HCT116 (cell line): Measurements from ENCODE around the gene VCX3B. TPM values are rescaled to one million over a fixed set of nuclear protein-coding genes. Genes with fewer than 3 reads are reported as not detected.

Source experiments
- ATAC-seq: fragments of 200-7000 bp; cut with Tn5 transposase; 2 replicates; pipeline ENCODE4 v1.9.1; 2020; ENCODE audit warnings: mild to moderate bottlenecking, moderate library complexity
- BruUV-seq: library from RNA; stranded (reverse); fragments of 400-500 nt; replicated peaks from 2 replicates; lab custom pipeline; 2021; lab: Mats Ljungman, UMichigan
- CTCF ChIA-PET: fragments of 300-600 bp; sonication (Branson Sonifier 250); formaldehyde crosslinking; loops from one replicate; lab custom pipeline; 2021; ENCODE audit warnings: antibody characterized with exemption; lab: Charles Lee
- POLR2A ChIA-PET: fragments of 300-600, 350-600 bp; sonication (Branson Sonifier 250); formaldehyde crosslinking; loops from one replicate; lab custom pipeline; 2021; ENCODE audit warnings: antibody characterized with exemption; lab: Charles Lee
- RAD21 ChIA-PET, 2 experiments: fragments of 300-600 bp; sonication (Branson Sonifier 250); formaldehyde crosslinking; loops; one replicate each; lab custom pipeline; 2023; ENCODE audit warnings: low total read pairs in 2 of 2; ENCODE audit not compliant: uncharacterized antibody in 2 of 2, unreplicated experiment in 2 of 2, low non-redundant PET in 1 of 2; lab: Charles Lee
- DNase-seq: peaks from one replicate; pipeline ENCODE4 v3.0.0-alpha.2; 2010; ENCODE audit warnings: low read depth, low spot score
- H2AFZ ChIP-seq: fragments of 200-600 bp; shearing (Covaris generic), sonication (generic); 2 replicates; pipeline ENCODE4 v1.6.1; 2017; ENCODE audit warnings: low read depth, mixed run types, mixed read lengths, antibody characterized with exemption, low read length; ENCODE audit not compliant: poor library complexity, severe bottlenecking
- H3K27ac ChIP-seq: 2 replicates; pipeline ENCODE4 v1.5.1; 2012; ENCODE audit warnings: low read depth, low read length
- H3K27me3 ChIP-seq: fragments of 200-600 bp; sonication (generic); 2 replicates; pipeline ENCODE4 v1.6.1; 2016; ENCODE audit warnings: mixed run types, low read length, mixed read lengths; ENCODE audit not compliant: insufficient read depth
- H3K36me3 ChIP-seq, 2 experiments: fragments of 200-500 bp in 1 of 2; fragments of 200-600 bp in 1 of 2; sonication (Bioruptor generic) in 1 of 2; sonication (generic) in 1 of 2; 2 replicates each; pipeline versions ENCODE4 v1.5.1 to v1.6.1; 2014 to 2016; ENCODE audit warnings: low read length in 2 of 2, inconsistent platforms in 1 of 2, mixed read lengths in 1 of 2, mixed run types in 1 of 2; ENCODE audit not compliant: insufficient read depth in 2 of 2, control insufficient read depth in 1 of 2
- H3K4me1 ChIP-seq, 2 experiments: fragments of 200-600 bp in 1 of 2; sonication (generic) in 1 of 2; 2 replicates each; pipeline versions ENCODE4 v1.5.1 to v1.6.1; 2012 to 2017; ENCODE audit warnings: low read length in 2 of 2, inconsistent platforms in 1 of 2, mild to moderate bottlenecking in 1 of 2, mixed read lengths in 1 of 2, mixed run types in 1 of 2, moderate library complexity in 1 of 2; ENCODE audit not compliant: insufficient read depth in 2 of 2, control insufficient read depth in 1 of 2
- H3K4me2 ChIP-seq: fragments of 200-600 bp; sonication (generic); 2 replicates; pipeline ENCODE4 v1.6.1; 2017; ENCODE audit warnings: mixed run types, low read length, mixed read lengths
- H3K4me3 ChIP-seq, 2 experiments: fragments of 200-600 bp in 1 of 2; sonication (generic) in 1 of 2; replicated peaks in 1 of 2; 2 replicates each; pipeline ENCODE4 v1.5.1; 2011 to 2016; ENCODE audit warnings: low read length in 2 of 2, control low read depth in 1 of 2, low read depth in 1 of 2, mild to moderate bottlenecking in 1 of 2, mixed read lengths in 1 of 2, mixed run types in 1 of 2
- H3K79me2 ChIP-seq: fragments of 200-600 bp; sonication (generic); 2 replicates; pipeline ENCODE4 v1.6.1; 2017; ENCODE audit warnings: mild to moderate bottlenecking, mixed run types, low read length, moderate library complexity, mixed read lengths; ENCODE audit not compliant: insufficient read depth
- H3K9ac ChIP-seq: fragments of 200-600 bp; sonication (generic); 2 replicates; pipeline ENCODE4 v1.6.1; 2016; ENCODE audit warnings: low read length, mixed read lengths
- H3K9me2 ChIP-seq: fragments of 200-600 bp; sonication (generic), shearing (Covaris generic); 2 replicates; pipeline ENCODE4 v1.6.1; 2017; ENCODE audit warnings: mixed run types, mild to moderate bottlenecking, moderate library complexity; ENCODE audit not compliant: insufficient read depth
- H3K9me3 ChIP-seq, 2 experiments: fragments of 200-500 bp in 1 of 2; fragments of 200-600 bp in 1 of 2; sonication (Bioruptor generic) in 1 of 2; sonication (generic) in 1 of 2; 2 replicates each; pipeline ENCODE4 v1.6.1; 2014 to 2017; ENCODE audit warnings: low read length in 2 of 2, mixed read lengths in 2 of 2, inconsistent platforms in 1 of 2, low read depth in 1 of 2, mild to moderate bottlenecking in 1 of 2, mixed run types in 1 of 2, moderate library complexity in 1 of 2; ENCODE audit not compliant: control insufficient read depth in 1 of 2, insufficient read depth in 1 of 2
- H4K20me1 ChIP-seq: fragments of 200-600 bp; sonication (generic), shearing (Covaris generic); 2 replicates; pipeline ENCODE4 v1.6.1; 2017; ENCODE audit warnings: mixed run types, mild to moderate bottlenecking, moderate library complexity; ENCODE audit not compliant: insufficient read depth
- CTCF ChIP-seq, 3 experiments: fragments of 200-600 bp in 1 of 3; sonication (generic) in 1 of 3; IDR thresholded peaks in 2 of 3; conservative IDR thresholded peaks in 1 of 3; 2 replicates each; pipeline ENCODE4 v1.5.1; 2012 to 2017; ENCODE audit warnings: low read depth in 2 of 3, low read length in 2 of 3, antibody characterized with exemption in 1 of 3, borderline replicate concordance in 1 of 3, control low read depth in 1 of 3, mild to moderate bottlenecking in 1 of 3, mixed read lengths in 1 of 3, mixed run types in 1 of 3, moderate library complexity in 1 of 3; ENCODE audit not compliant: insufficient read depth in 1 of 3
- EZH2 ChIP-seq: fragments of 200-600 bp; sonication (generic); IDR thresholded peaks from 2 replicates; pipeline ENCODE4 v1.6.1; 2017; ENCODE audit warnings: antibody characterized with exemption, mixed run types
- EZH2phosphoT487 ChIP-seq: fragments of 200-600 bp; IDR thresholded peaks from 2 replicates; pipeline ENCODE4 v1.6.1; 2018; ENCODE audit warnings: antibody characterized with exemption, borderline replicate concordance
- MAX ChIP-seq: IDR thresholded peaks from 2 replicates; pipeline ENCODE4 v1.6.1; 2012
- POLR2AphosphoS5 ChIP-seq: IDR thresholded peaks from 2 replicates; pipeline ENCODE4 v1.6.1; 2011; ENCODE audit warnings: mild to moderate bottlenecking, low read depth, low read length, moderate library complexity
- REST ChIP-seq: IDR thresholded peaks from 2 replicates; pipeline ENCODE4 v1.6.1; 2012; ENCODE audit warnings: low read depth
- SIN3A ChIP-seq: IDR thresholded peaks from 2 replicates; pipeline ENCODE4 v1.6.1; 2012; ENCODE audit warnings: low read depth
- SRF ChIP-seq: IDR thresholded peaks from 2 replicates; pipeline ENCODE4 v1.6.1; 2012; ENCODE audit warnings: low read depth
- TCF7L2 ChIP-seq: IDR thresholded peaks from 2 replicates; pipeline ENCODE4 v1.7.0; 2011; ENCODE audit warnings: borderline replicate concordance, inconsistent platforms; ENCODE audit not compliant: insufficient read depth, insufficient read length; ENCODE audit errors: extremely low read depth
- ZBTB33 ChIP-seq: IDR thresholded peaks from 2 replicates; pipeline ENCODE4 v1.6.1; 2011; ENCODE audit warnings: mild to moderate bottlenecking, low read length, moderate library complexity; ENCODE audit not compliant: insufficient replicate concordance; ENCODE audit errors: extremely low read depth
- ZFX ChIP-seq: fragments of 450-650 bp; IDR thresholded peaks from 2 replicates; pipeline ENCODE4 v1.6.1; 2017
- intact Hi-C: fragments of 100-400 bp; cut with micrococcal nuclease; formaldehyde crosslinking; loops from 2 replicates; pipeline ENCODE4 v1.10.0; 2022
- total RNA-seq: library from RNA; stranded (reverse); gene quantifications from one replicate; pipeline ENCODE4 v1.2.1, GENCODE V29; 2021; ENCODE audit not compliant: unreplicated experiment

Gene VCX3B
- total RNA-seq, 1 experiment from 2014 or later = not detected

GRCh38 chrX:8462488-8462887, 2.1 kb upstream of the VCX3B start:
- no peaks in the 10 kb centered on the region for H4K20me1 ChIP-seq
- H3K9me3 ChIP-seq = no peaks in the 10 kb centered on the region
- no peaks in the 10 kb centered on the region for H3K36me3 ChIP-seq
- RAD21 ChIA-PET = no interaction called here
- POLR2A ChIA-PET = no interaction called here
- no peaks in the 10 kb centered on the region for H3K79me2 ChIP-seq
- BruUV-seq = no TSS peak
- TF ChIP-seq EZH2phosphoT487 (no peak), CTCF (IDR thresholded peaks at IDR 0.05 in 2 of 3, conservative IDR thresholded peaks at IDR 0.05 in 1 of 3; ENCODE audit: borderline replicate concordance in 1 of 3, insufficient read depth in 1 of 3, low read depth in 2 of 3, low read length in 2 of 3) (no peak), TCF7L2 (no peak), ZFX (no peak), POLR2AphosphoS5 (no peak)
- no peaks in the 10 kb centered on the region for H3K27me3 ChIP-seq
- CTCF ChIA-PET = no interaction called here
- H2AFZ ChIP-seq = no peak overlapping the region
- H3K9ac ChIP-seq = no peak overlapping the region
- H3K4me3 ChIP-seq = no peak overlapping the region
- intact Hi-C loops = no loop called here
- H3K4me1 ChIP-seq = no peaks in the 10 kb centered on the region
- ATAC-seq (no peak), DNase-seq (no peak)
- H3K27ac ChIP-seq = no peak overlapping the region
- H3K4me2 ChIP-seq = no peak overlapping the region
- no peaks in the 10 kb centered on the region for H3K9me2 ChIP-seq

- H3K9ac ChIP-seq = no peak overlapping the region
- no peak for DNase-seq
- no peaks in the 10 kb centered on the region for H3K27me3 ChIP-seq
- no peaks in the 10 kb centered on the region for H3K36me3 ChIP-seq
- no peaks in the 10 kb centered on the region for H3K79me2 ChIP-seq
- H3K27ac ChIP-seq = no peak overlapping the region
- no TSS peak for BruUV-seq
- no peaks in the 10 kb centered on the region for H3K9me2 ChIP-seq
- H4K20me1 ChIP-seq = no peaks in the 10 kb centered on the region
- ATAC-seq = no peak
- no peak overlapping the region for H3K4me2 ChIP-seq
- no peak overlapping the region for H3K4me3 ChIP-seq
- H3K9me3 ChIP-seq = no peaks in the 10 kb centered on the region; a peak in 1 of 4 replicates
- H3K4me1 ChIP-seq = no peaks in the 10 kb centered on the region
- intact Hi-C loops = no loop called here
- H2AFZ ChIP-seq = no peak overlapping the region
- ChIA-PET RAD21 (no interaction called here), CTCF (no interaction called here), POLR2A (no interaction called here)
- no peak for TF ChIP-seq MAX
- no peak for TF ChIP-seq SRF
- TF ChIP-seq REST = no peak
- TF ChIP-seq TCF7L2 = no peak
- no peak for TF ChIP-seq SIN3A
- no peak for TF ChIP-seq ZBTB33
- TF ChIP-seq EZH2 = no peak
Measured at GRCh38 chrX:8484360-8484949, 19.8 kb downstream of the VCX3B start.
